Measurements from ENCODE around the gene HGF.

Gene HGF

GRCh38 chr7:81709836-81710235 lies 60.0 kb downstream of the HGF start:
- TF ChIP-seq GABPA (IDR thresholded peaks at IDR 0.05; ENCODE audit: low read depth) (no peak), REST (IDR thresholded peaks at IDR 0.05; ENCODE audit: insufficient replicate concordance, low read depth) (no peak), POLR2AphosphoS5 (IDR thresholded peaks at IDR 0.05; ENCODE audit: low read depth) (no peak)
- Histone ChIP-seq H3K4me3 (replicated peaks; ENCODE audit: insufficient read depth, low read length) (no peak overlapping the region), H3K27ac (replicated peaks) (no peak overlapping the region), H3K27me3 (ENCODE audit: insufficient read depth, poor library complexity, severe bottlenecking) (no peaks in the 10 kb centered on the region)
- DNase-seq (ENCODE audit: low read depth in 1 of 2, low spot score in 1 of 2): no peak

DNA sequence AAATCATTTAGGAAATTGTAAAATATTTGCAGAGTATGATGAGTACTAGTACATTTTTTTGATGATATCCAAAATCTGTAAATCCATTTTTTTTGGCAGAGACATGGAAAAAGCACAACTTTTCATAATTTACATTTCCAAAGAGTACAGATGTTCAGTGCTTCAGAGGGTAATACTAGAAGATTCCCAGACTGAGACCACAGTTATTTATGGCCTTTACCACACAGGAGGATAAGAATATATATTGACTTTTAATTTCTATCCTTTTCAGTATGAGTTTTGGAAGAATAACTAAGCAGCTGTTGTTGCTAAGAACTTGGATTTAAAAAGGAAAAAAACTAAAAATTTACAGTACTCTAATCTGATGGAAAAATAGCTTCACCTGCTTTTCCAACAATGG lies 61.9 kb downstream of the HGF start:
- no peak for DNase-seq (ENCODE audit: low read depth in 1 of 2, low spot score in 1 of 2)
- TF ChIP-seq POLR2AphosphoS5 (IDR thresholded peaks at IDR 0.05; ENCODE audit: low read depth) (no peak), CTCF (IDR thresholded peaks at IDR 0.05; ENCODE audit: insufficient read depth, low read length) (no peak), SPI1 (IDR thresholded peaks at IDR 0.05; ENCODE audit: borderline replicate concordance, low read depth) (no peak), REST (IDR thresholded peaks at IDR 0.05; ENCODE audit: insufficient replicate concordance, low read depth) (no peak), GABPA (IDR thresholded peaks at IDR 0.05; ENCODE audit: low read depth) (no peak)
- Histone ChIP-seq H3K27me3 (ENCODE audit: insufficient read depth, poor library complexity, severe bottlenecking) (no peaks in the 10 kb centered on the region), H3K27ac (replicated peaks) (no peak overlapping the region), H3K4me3 (replicated peaks; ENCODE audit: insufficient read depth, low read length) (no peak overlapping the region)

DNA sequence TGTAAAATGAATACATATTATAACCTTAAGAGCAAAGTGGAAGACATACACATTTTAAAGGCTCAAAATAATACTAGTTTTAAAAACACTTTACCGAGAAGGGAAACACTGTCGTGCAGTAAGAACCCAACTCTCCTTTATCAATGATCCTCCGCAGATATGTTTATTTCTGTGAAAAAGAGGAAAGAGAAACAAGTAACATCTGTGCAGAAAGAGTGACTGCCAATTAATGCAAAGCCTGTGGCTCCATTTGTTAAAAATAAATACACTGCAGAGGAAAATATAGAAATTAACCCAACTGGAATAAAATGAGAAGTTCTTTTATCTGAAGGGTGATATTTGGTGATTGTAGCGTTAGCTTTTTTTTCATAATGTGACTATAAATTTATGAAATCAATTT lies 62.7 kb downstream of the HGF start:
- Histone ChIP-seq H3K4me3 (replicated peaks; ENCODE audit: insufficient read depth, low read length) (no peak overlapping the region), H3K27me3 (ENCODE audit: insufficient read depth, poor library complexity, severe bottlenecking) (no peaks in the 10 kb centered on the region), H3K27ac (replicated peaks) (no peak overlapping the region)
- TF ChIP-seq REST (IDR thresholded peaks at IDR 0.05; ENCODE audit: insufficient replicate concordance, low read depth) (no peak), POLR2AphosphoS5 (IDR thresholded peaks at IDR 0.05; ENCODE audit: low read depth) (no peak), GABPA (IDR thresholded peaks at IDR 0.05; ENCODE audit: low read depth) (no peak), CTCF (IDR thresholded peaks at IDR 0.05; ENCODE audit: insufficient read depth, low read length) (no peak), SPI1 (IDR thresholded peaks at IDR 0.05; ENCODE audit: borderline replicate concordance, low read depth) (no peak)
- DNase-seq (ENCODE audit: low read depth in 1 of 2, low spot score in 1 of 2): no peak

- H3K4me3 ChIP-seq (replicated peaks; ENCODE audit: insufficient read depth, low read length): no peak overlapping the region
- DNase-seq (ENCODE audit: low read depth in 1 of 2, low spot score in 1 of 2): no peak
- H3K27me3 ChIP-seq (ENCODE audit: insufficient read depth, poor library complexity, severe bottlenecking): no peaks in the 10 kb centered on the region
- no peak for TF ChIP-seq CTCF (IDR thresholded peaks at IDR 0.05; ENCODE audit: insufficient read depth, low read length)
- no peak for TF ChIP-seq SPI1 (IDR thresholded peaks at IDR 0.05; ENCODE audit: borderline replicate concordance, low read depth)
- no peak for TF ChIP-seq REST (IDR thresholded peaks at IDR 0.05; ENCODE audit: insufficient replicate concordance, low read depth)
- TF ChIP-seq POLR2AphosphoS5 (IDR thresholded peaks at IDR 0.05; ENCODE audit: low read depth): no peak
- TF ChIP-seq GABPA (IDR thresholded peaks at IDR 0.05; ENCODE audit: low read depth): no peak
- no peak overlapping the region for H3K27ac ChIP-seq (replicated peaks)
These were observed 64.6 kb downstream of the HGF start for GRCh38 chr7:81705206-81705605.

Measured in HL-60 (cell line).